ENCODE data around the gene LYZL1.

Gene LYZL1

GRCh38 chr10:29353887-29354561, 65.2 kb downstream of the LYZL1 start:
- no peak overlapping the region for H3K4me2 ChIP-seq (ENCODE audit: low read length)
- H3K27me3 ChIP-seq (ENCODE audit: insufficient read depth, low read length): no peaks in the 10 kb centered on the region
- H3F3A ChIP-seq (ENCODE audit: insufficient read depth, low read length): no peaks in the 10 kb centered on the region
- H3K36me3 ChIP-seq (ENCODE audit: insufficient read depth, low read length): no peaks in the 10 kb centered on the region
- H3K27ac ChIP-seq (ENCODE audit: low read depth, low read length, poor library complexity, severe bottlenecking): no peak overlapping the region
- H3K4me1 ChIP-seq (ENCODE audit: insufficient read depth, low read length, severe bottlenecking): no peaks in the 10 kb centered on the region
- H2AFZ ChIP-seq (ENCODE audit: low read length): no peak overlapping the region
- no peaks in the 10 kb centered on the region for H3K9me2 ChIP-seq (ENCODE audit: low read depth, low read length)
- H3K9ac ChIP-seq (ENCODE audit: low read length): no peak overlapping the region
- H4K20me1 ChIP-seq (ENCODE audit: insufficient read depth, low read length): no peaks in the 10 kb centered on the region
- H3K9me3 ChIP-seq (ENCODE audit: low read length): no peaks in the 10 kb centered on the region
- TF ChIP-seq, protein P1, sequence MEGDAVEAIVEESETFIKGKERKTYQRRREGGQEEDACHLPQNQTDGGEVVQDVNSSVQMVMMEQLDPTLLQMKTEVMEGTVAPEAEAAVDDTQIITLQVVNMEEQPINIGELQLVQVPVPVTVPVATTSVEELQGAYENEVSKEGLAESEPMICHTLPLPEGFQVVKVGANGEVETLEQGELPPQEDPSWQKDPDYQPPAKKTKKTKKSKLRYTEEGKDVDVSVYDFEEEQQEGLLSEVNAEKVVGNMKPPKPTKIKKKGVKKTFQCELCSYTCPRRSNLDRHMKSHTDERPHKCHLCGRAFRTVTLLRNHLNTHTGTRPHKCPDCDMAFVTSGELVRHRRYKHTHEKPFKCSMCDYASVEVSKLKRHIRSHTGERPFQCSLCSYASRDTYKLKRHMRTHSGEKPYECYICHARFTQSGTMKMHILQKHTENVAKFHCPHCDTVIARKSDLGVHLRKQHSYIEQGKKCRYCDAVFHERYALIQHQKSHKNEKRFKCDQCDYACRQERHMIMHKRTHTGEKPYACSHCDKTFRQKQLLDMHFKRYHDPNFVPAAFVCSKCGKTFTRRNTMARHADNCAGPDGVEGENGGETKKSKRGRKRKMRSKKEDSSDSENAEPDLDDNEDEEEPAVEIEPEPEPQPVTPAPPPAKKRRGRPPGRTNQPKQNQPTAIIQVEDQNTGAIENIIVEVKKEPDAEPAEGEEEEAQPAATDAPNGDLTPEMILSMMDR (IDR thresholded peaks at IDR 0.05; ENCODE audit: low read length): no peak
- no peak for TF ChIP-seq EZH2 (IDR thresholded peaks at IDR 0.05; ENCODE audit: borderline replicate concordance, low read length)
- no peak overlapping the region for H3K4me3 ChIP-seq (ENCODE audit: low read depth, low read length, poor library complexity, severe bottlenecking)
- H3K79me2 ChIP-seq (ENCODE audit: insufficient read depth, low read length): no peaks in the 10 kb centered on the region

GRCh38 chr10:29355411-29355991, 66.6 kb downstream of the LYZL1 start:
- H3K4me3 ChIP-seq (ENCODE audit: low read depth, low read length, poor library complexity, severe bottlenecking): no peak overlapping the region
- no peak overlapping the region for H2AFZ ChIP-seq (ENCODE audit: low read length)
- H3K27ac ChIP-seq (ENCODE audit: low read depth, low read length, poor library complexity, severe bottlenecking): no peak overlapping the region
- no peaks in the 10 kb centered on the region for H3K27me3 ChIP-seq (ENCODE audit: insufficient read depth, low read length)
- H3K4me1 ChIP-seq (ENCODE audit: insufficient read depth, low read length, severe bottlenecking): no peaks in the 10 kb centered on the region
- no peaks in the 10 kb centered on the region for H4K20me1 ChIP-seq (ENCODE audit: insufficient read depth, low read length)
- H3K79me2 ChIP-seq (ENCODE audit: insufficient read depth, low read length): no peaks in the 10 kb centered on the region
- H3K4me2 ChIP-seq (ENCODE audit: low read length): no peak overlapping the region
- no peaks in the 10 kb centered on the region for H3K9me2 ChIP-seq (ENCODE audit: low read depth, low read length)
- H3K36me3 ChIP-seq (ENCODE audit: insufficient read depth, low read length): no peaks in the 10 kb centered on the region
- H3K9me3 ChIP-seq (ENCODE audit: low read length): no peaks in the 10 kb centered on the region
- TF ChIP-seq, protein P1 (IDR thresholded peaks at IDR 0.05; ENCODE audit: low read length): no peak
- no peak for TF ChIP-seq EZH2 (IDR thresholded peaks at IDR 0.05; ENCODE audit: borderline replicate concordance, low read length)
- no peak overlapping the region for H3K9ac ChIP-seq (ENCODE audit: low read length)
- no peaks in the 10 kb centered on the region for H3F3A ChIP-seq (ENCODE audit: insufficient read depth, low read length)

DNA sequence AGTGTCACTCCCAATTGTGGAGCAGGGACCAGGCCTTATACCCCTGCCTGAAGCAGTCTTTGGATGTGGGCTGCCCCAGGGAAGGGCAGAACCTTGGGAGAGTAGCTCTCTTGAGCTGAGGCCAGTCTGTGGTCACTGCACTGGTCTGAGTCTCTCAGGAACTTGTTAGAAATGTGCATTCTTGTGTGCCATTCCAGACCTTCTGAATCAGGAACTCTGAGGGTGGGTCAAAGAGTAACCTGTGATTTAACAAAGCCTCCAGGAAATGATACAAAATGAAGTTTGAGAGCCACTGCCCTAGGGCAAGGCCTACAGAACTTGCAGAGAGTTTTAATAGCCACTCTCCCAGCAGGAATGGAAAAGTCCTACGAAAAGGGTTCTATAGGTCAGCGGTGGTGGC, 68.1 kb downstream of the LYZL1 start:
- TF ChIP-seq, protein P1 (IDR thresholded peaks at IDR 0.05; ENCODE audit: low read length): no peak
- TF ChIP-seq EZH2 (IDR thresholded peaks at IDR 0.05; ENCODE audit: borderline replicate concordance, low read length): no peak
- Histone ChIP-seq H3F3A (ENCODE audit: insufficient read depth, low read length) (no peaks in the 10 kb centered on the region), H3K4me1 (ENCODE audit: insufficient read depth, low read length, severe bottlenecking) (no peaks in the 10 kb centered on the region), H4K20me1 (ENCODE audit: insufficient read depth, low read length) (no peaks in the 10 kb centered on the region), H3K4me3 (ENCODE audit: low read depth, low read length, poor library complexity, severe bottlenecking) (no peak overlapping the region), H3K9me2 (ENCODE audit: low read depth, low read length) (no peaks in the 10 kb centered on the region), H3K9ac (ENCODE audit: low read length) (no peak overlapping the region), H3K36me3 (ENCODE audit: insufficient read depth, low read length) (no peaks in the 10 kb centered on the region), H2AFZ (ENCODE audit: low read length) (no peak overlapping the region), H3K9me3 (ENCODE audit: low read length) (no peaks in the 10 kb centered on the region), H3K79me2 (ENCODE audit: insufficient read depth, low read length) (no peaks in the 10 kb centered on the region), H3K27me3 (ENCODE audit: insufficient read depth, low read length) (no peaks in the 10 kb centered on the region), H3K27ac (ENCODE audit: low read depth, low read length, poor library complexity, severe bottlenecking) (no peak overlapping the region), H3K4me2 (ENCODE audit: low read length) (no peak overlapping the region)
